Vagina (tissue), 2 donors: Measurements from ENCODE around the gene CELF4. TPM values are rescaled to one million over a fixed set of nuclear protein-coding genes. Genes with fewer than 3 reads are reported as not detected.

Experiments
- DNase-seq, 2 donors: peaks; one replicate each; pipeline ENCODE4 v3.0.0-alpha.2; 2017; ENCODE audit errors: extremely low spot score in 2 of 2
- H3K27ac ChIP-seq: fragments of 200-600 bp; sonication (generic); one replicate; pipeline ENCODE4 v1.5.1; 2019
- H3K27me3 ChIP-seq: fragments of 200-600 bp; sonication (generic); one replicate; pipeline ENCODE4 v1.5.1; 2019
- H3K36me3 ChIP-seq, 2 donors: fragments of 200-600 bp; sonication (generic); one replicate each; pipeline ENCODE4 v1.5.1; 2017 to 2019
- H3K4me1 ChIP-seq: fragments of 200-600 bp; sonication (generic); one replicate; pipeline ENCODE4 v1.5.1; 2019
- H3K4me3 ChIP-seq, 2 donors: fragments of 200-600 bp; sonication (generic); 1 replicate in 1 of 2; 2 replicates in 1 of 2; pipeline ENCODE4 v1.5.1; 2016 to 2019
- H3K9me3 ChIP-seq: fragments of 200-600 bp; sonication (generic); one replicate; pipeline ENCODE4 v1.5.1; 2019
- POLR2A ChIP-seq, 2 donors: fragments of 450-650 bp; IDR thresholded peaks; one replicate each; pipeline ENCODE4 v1.6.1; 2017; ENCODE audit warnings: antibody characterized with exemption in 2 of 2, mild to moderate bottlenecking in 2 of 2, moderate library complexity in 2 of 2
- POLR2AphosphoS5 ChIP-seq, 2 donors: sonication (generic); formaldehyde crosslinking; IDR thresholded peaks; one replicate each; pipeline ENCODE4 v1.9.0; 2017; ENCODE audit warnings: antibody characterized with exemption in 2 of 2, mild to moderate bottlenecking in 2 of 2, low read depth in 1 of 2; ENCODE audit not compliant: insufficient read depth in 1 of 2
- intact Hi-C: fragments of 100-400 bp; cut with DNase I; formaldehyde crosslinking; loops from one replicate; pipeline ENCODE4 v1.15.1; 2023
- total RNA-seq: library from RNA; depleted of rRNA; stranded (reverse); fragments of >200 nt; gene quantifications from one replicate; pipeline ENCODE4 v1.2.3, GENCODE V29; 2016
- TF ChIP-seq, protein P1 (sequence below), 3 experiments: fragments of 450-650 bp in 2 of 3; fragments of 200-600 bp in 1 of 3; sonication (generic) in 1 of 3; IDR thresholded peaks; one replicate each; pipeline ENCODE4 v1.5.1; 2017 to 2019; ENCODE audit warnings: antibody characterized with exemption in 3 of 3, mild to moderate bottlenecking in 2 of 3, moderate library complexity in 2 of 3

Gene CELF4
- total RNA-seq, 1 donor from 2014 or later: 2.2 TPM

DNA sequence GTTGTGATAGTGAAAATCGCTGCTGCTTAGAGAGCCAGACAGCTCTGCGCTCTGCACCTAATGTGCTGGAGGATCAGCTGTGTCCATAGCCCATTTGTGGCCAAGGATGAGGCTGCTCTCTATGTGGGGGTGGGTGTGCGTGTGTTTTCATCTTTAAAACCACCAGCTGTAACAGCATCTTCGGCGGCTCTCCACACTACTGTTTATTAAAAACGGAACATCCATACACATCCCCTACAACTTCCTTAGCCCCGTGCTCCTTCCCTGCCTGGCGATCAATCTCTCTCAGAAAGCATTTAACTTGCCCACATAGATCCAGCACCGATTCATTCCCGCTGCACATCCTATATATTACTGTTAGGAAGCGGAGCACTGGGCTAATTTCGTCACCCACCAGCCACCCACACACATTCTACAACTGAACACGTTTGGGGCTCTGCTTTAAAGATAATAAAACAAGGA is 1.6 kb downstream of the CELF4 start:
- H3K4me3 ChIP-seq: no peak overlapping the region
- TF ChIP-seq POLR2AphosphoS5 (IDR thresholded peaks at IDR 0.05; ENCODE audit: insufficient read depth in 1 of 2, low read depth in 1 of 2) (no peak), POLR2A (IDR thresholded peaks at IDR 0.05) (no peak)
- TF ChIP-seq, protein P1, sequence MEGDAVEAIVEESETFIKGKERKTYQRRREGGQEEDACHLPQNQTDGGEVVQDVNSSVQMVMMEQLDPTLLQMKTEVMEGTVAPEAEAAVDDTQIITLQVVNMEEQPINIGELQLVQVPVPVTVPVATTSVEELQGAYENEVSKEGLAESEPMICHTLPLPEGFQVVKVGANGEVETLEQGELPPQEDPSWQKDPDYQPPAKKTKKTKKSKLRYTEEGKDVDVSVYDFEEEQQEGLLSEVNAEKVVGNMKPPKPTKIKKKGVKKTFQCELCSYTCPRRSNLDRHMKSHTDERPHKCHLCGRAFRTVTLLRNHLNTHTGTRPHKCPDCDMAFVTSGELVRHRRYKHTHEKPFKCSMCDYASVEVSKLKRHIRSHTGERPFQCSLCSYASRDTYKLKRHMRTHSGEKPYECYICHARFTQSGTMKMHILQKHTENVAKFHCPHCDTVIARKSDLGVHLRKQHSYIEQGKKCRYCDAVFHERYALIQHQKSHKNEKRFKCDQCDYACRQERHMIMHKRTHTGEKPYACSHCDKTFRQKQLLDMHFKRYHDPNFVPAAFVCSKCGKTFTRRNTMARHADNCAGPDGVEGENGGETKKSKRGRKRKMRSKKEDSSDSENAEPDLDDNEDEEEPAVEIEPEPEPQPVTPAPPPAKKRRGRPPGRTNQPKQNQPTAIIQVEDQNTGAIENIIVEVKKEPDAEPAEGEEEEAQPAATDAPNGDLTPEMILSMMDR (IDR thresholded peaks at IDR 0.05): no peak
- H3K27ac ChIP-seq: no peak overlapping the region
- H3K9me3 ChIP-seq: no peaks in the 10 kb centered on the region
- H3K4me1 ChIP-seq: peaks cover 26% of the 10 kb centered on the region
- no peaks in the 10 kb centered on the region for H3K36me3 ChIP-seq
- intact Hi-C loops: no loop called here
- no peak for DNase-seq
- peaks cover 14% of the 10 kb centered on the region for H3K27me3 ChIP-seq

- H3K36me3 ChIP-seq: no peaks in the 10 kb centered on the region
- H3K4me1 ChIP-seq: peaks cover 17% of the 10 kb centered on the region
- no peak for TF ChIP-seq POLR2AphosphoS5 (IDR thresholded peaks at IDR 0.05; ENCODE audit: insufficient read depth in 1 of 2, low read depth in 1 of 2)
- TF ChIP-seq, protein P1 (IDR thresholded peaks at IDR 0.05): no peak
- no peak for TF ChIP-seq POLR2A (IDR thresholded peaks at IDR 0.05)
- H3K27ac ChIP-seq: no peak overlapping the region
- intact Hi-C loops: no loop called here
- DNase-seq: no peak
- H3K27me3 ChIP-seq: peaks cover under 1% of the 10 kb centered on the region
- no peak overlapping the region for H3K4me3 ChIP-seq
- no peaks in the 10 kb centered on the region for H3K9me3 ChIP-seq
Observed at GRCh38 chr18:37561986-37562385, 3.6 kb downstream of the CELF4 start.

DNA sequence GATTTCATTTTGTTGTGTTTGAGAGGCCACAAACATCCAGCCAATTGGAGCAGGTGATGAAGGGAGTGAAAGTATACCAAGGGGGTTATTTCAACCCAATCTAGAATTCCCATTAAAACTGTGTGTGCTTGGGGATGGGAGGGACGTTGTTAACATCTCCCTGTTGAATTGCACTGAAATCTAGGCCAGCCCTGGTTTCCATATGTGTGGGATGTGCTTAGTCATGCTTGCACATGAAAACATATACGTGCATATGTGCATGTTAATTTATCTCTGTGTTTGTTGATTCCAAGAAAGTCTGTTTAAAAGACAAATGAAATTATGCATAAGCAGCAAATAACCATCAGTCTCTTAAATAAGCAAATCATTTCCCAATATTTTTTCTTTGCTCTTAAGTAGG is 5.6 kb downstream of the CELF4 start:
- H3K27ac ChIP-seq: no peak overlapping the region
- TF ChIP-seq POLR2A (IDR thresholded peaks at IDR 0.05): no peak
- no peak for TF ChIP-seq POLR2AphosphoS5 (IDR thresholded peaks at IDR 0.05; ENCODE audit: insufficient read depth in 1 of 2, low read depth in 1 of 2)
- TF ChIP-seq, protein P1 (IDR thresholded peaks at IDR 0.05): no peak
- H3K27me3 ChIP-seq: no peaks in the 10 kb centered on the region
- intact Hi-C loops: no loop called here
- H3K36me3 ChIP-seq: no peaks in the 10 kb centered on the region
- peaks cover 2% of the 10 kb centered on the region for H3K4me1 ChIP-seq
- DNase-seq: no peak
- H3K9me3 ChIP-seq: no peaks in the 10 kb centered on the region
- no peak overlapping the region for H3K4me3 ChIP-seq

DNA sequence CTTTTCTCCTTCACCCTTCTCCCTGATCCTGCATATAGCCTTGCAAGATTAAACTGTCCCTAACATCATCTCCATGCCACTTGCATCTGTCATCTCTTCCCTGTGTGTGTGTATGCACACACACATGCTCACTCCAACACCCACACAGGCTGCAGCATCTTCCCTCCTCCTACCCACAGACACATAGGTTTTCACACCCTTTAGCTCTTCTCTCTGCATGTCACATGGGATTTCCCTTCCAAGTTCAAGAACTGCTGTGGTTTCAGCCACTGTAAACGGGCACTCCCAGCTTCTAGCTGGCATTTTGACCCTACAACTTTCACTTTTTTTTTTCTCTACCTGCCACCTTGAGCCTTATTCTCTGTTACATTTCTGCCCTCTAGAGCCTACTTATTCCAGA is 6.4 kb downstream of the CELF4 start:
- no peaks in the 10 kb centered on the region for H3K27me3 ChIP-seq
- DNase-seq: no peak
- no peaks in the 10 kb centered on the region for H3K36me3 ChIP-seq
- no peak overlapping the region for H3K4me3 ChIP-seq
- no peak overlapping the region for H3K27ac ChIP-seq
- intact Hi-C loops: no loop called here
- H3K4me1 ChIP-seq: no peaks in the 10 kb centered on the region
- TF ChIP-seq POLR2AphosphoS5 (IDR thresholded peaks at IDR 0.05; ENCODE audit: insufficient read depth in 1 of 2, low read depth in 1 of 2) (no peak), POLR2A (IDR thresholded peaks at IDR 0.05) (no peak)
- TF ChIP-seq, protein P1 (IDR thresholded peaks at IDR 0.05): no peak
- H3K9me3 ChIP-seq: no peaks in the 10 kb centered on the region

- Histone ChIP-seq H3K4me1 (no peaks in the 10 kb centered on the region), H3K4me3 (no peak overlapping the region), H3K27me3 (no peaks in the 10 kb centered on the region), H3K9me3 (no peaks in the 10 kb centered on the region), H3K27ac (no peak overlapping the region), H3K36me3 (no peaks in the 10 kb centered on the region)
- no peak for TF ChIP-seq POLR2A (IDR thresholded peaks at IDR 0.05)
- TF ChIP-seq POLR2AphosphoS5 (IDR thresholded peaks at IDR 0.05; ENCODE audit: insufficient read depth in 1 of 2, low read depth in 1 of 2): no peak
- TF ChIP-seq, protein P1 (IDR thresholded peaks at IDR 0.05): no peak
- intact Hi-C loops: no loop called here
- no peak for DNase-seq
Observed at GRCh38 chr18:37554399-37554787, 11.2 kb downstream of the CELF4 start.
